Heart left ventricle (tissue), 16 donors: Measurements from ENCODE around the gene USP15. TPM values are rescaled to one million over a fixed set of nuclear protein-coding genes. Genes with fewer than 3 reads are reported as not detected.
A peak's percentile ranks its signal among the peaks of the same experiment; 100 is the strongest.

Source experiments
- ATAC-seq, 4 donors: fragments of 200-7000 bp; cut with Tn5 transposase; one replicate each; pipeline ENCODE4 v1.9.1; 2020 to 2022; ENCODE audit warnings: moderate library complexity in 4 of 4, mild to moderate bottlenecking in 3 of 4, moderate number of reproducible peaks in 1 of 4
- DNase-seq, 5 donors: peaks; one replicate each; pipeline ENCODE4 v3.0.0-alpha.2; 2020
- H3K27ac ChIP-seq, 12 donors: fragments of 200-600 bp; sonication (generic) in 4 of 12; one replicate each; pipeline versions ENCODE4 v1.5.0 to v1.8.0; 2016 to 2022; ENCODE audit warnings: mild to moderate bottlenecking in 2 of 12
- H3K27me3 ChIP-seq, 9 donors: fragments of 200-600 bp; sonication (generic) in 2 of 9; one replicate each; pipeline versions ENCODE4 v1.5.1 to v1.8.0; 2016 to 2022; ENCODE audit warnings: mild to moderate bottlenecking in 3 of 9
- H3K36me3 ChIP-seq, 9 donors: fragments of 200-600 bp; sonication (generic) in 2 of 9; one replicate each; pipeline versions ENCODE4 v1.5.0 to v1.8.0; 2018 to 2022; ENCODE audit warnings: mild to moderate bottlenecking in 2 of 9
- H3K4me1 ChIP-seq, 12 donors: fragments of 200-600 bp; sonication (generic) in 4 of 12; one replicate each; pipeline versions ENCODE4 v1.5.0 to v1.8.0; 2016 to 2022; ENCODE audit warnings: mild to moderate bottlenecking in 3 of 12
- H3K4me3 ChIP-seq, 12 donors: fragments of 200-600 bp; sonication (generic) in 4 of 12; one replicate each; pipeline versions ENCODE4 v1.5.0 to v1.8.0; 2017 to 2022; ENCODE audit warnings: mild to moderate bottlenecking in 9 of 12, moderate library complexity in 4 of 12
- H3K9me3 ChIP-seq, 12 donors: fragments of 200-600 bp; sonication (generic) in 4 of 12; one replicate each; pipeline versions ENCODE4 v1.5.0 to v1.8.0; 2016 to 2022; ENCODE audit warnings: mild to moderate bottlenecking in 1 of 12
- CTCF ChIP-seq, 12 donors: fragments of 200-600 bp; sonication (generic) in 4 of 12; IDR thresholded peaks; one replicate each; pipeline versions ENCODE4 v1.5.0 to v1.8.0; 2018 to 2022; ENCODE audit warnings: antibody characterized with exemption in 12 of 12, mild to moderate bottlenecking in 5 of 12
- POLR2A ChIP-seq, 2 donors: fragments of 450-650 bp; IDR thresholded peaks; one replicate each; pipeline ENCODE4 v1.6.1; 2017; ENCODE audit warnings: antibody characterized with exemption in 2 of 2, mild to moderate bottlenecking in 2 of 2, moderate library complexity in 2 of 2
- WGBS, 4 donors: extraction: QIAGEN DNeasy Blood & Tissue Kit in 2 of 4; methylation state at CpG; one replicate each; pipeline versions ENCODE4 v1.1.5 to v1.1.7; 2013 to 2018; 5-methylcytosine and 5-hydroxymethylcytosine counted together
- intact Hi-C, 10 donors: fragments of 100-400 bp; cut with DNase I; formaldehyde crosslinking; loops; one replicate each; pipeline versions ENCODE4 v1.11.1 to v1.14.2; 2022
- polyA plus RNA-seq, 2 donors: library from polyadenylated mRNA; stranded (reverse); fragments of 200-250 nt; gene quantifications; one replicate each; pipeline ENCODE4 v1.2.3, GENCODE V29; 2013
- total RNA-seq, 9 donors: library from RNA; depleted of rRNA in 2 of 9; stranded (reverse); fragments of >200 nt in 2 of 9; fragmentation: NEBNext Ultra II Directional in 3 of 9; extraction: Animal tissue kit (Norgen Biotek cat#: 25700) in 3 of 9; gene quantifications; one replicate each; pipeline versions ENCODE4 v1.1.0 to v1.2.4, GENCODE V29; 2016 to 2023
- donor health status: ischemic (EF 13 %, LVEDD 7.1; RV severe dilation, severe dysfunction).
- donor health status: healthy with polysubstance abuse.
- donor health status: DM: no; HTN: yes; CAD: no.
- donor health status: DM: no; HTN: no; CAD: no.
- donor health status: ischemic (EF 25% LVEDD 6.9; RV normal size, moderate dysfunction).
- donor health status: ischemic (EF 25% LVEDD 5.7; RV mildly dilated, moderate dysfunction).
- donor health status: healthy.
- donor health status: DM: yes; HTN: yes; CAD: no.
- donor health status: ischemic (EF 35%, LVEDD 5.7; RV mildly dilated, moderate dysfunction).
- donor health status: nonischemic (EF 11% LVEDD 7.7; RV severe dilation, severe dysfunction).
- donor health status: DM: yes; HTN: yes; CAD: no.
- donor health status: PGD.
- donor health status: ischemic (EF 29% LVEDD 5.4; RV normal size, mild dysfunction).
- donor health status: nonischemic (EF 23%, LVEDD 6.1; RV moderate dilation, normal function).

Gene USP15
- total and polyA plus RNA-seq, 11 donors = 33.3 to 69.7 (median 60.6) TPM

GRCh38 chr12:62292761-62293344 lies 32.6 kb downstream of the USP15 start:
- ATAC-seq = peak; percentile 15 to 56 (median 40)
- DNase-seq = no peak
- H3K27me3 ChIP-seq = no peaks in the 10 kb centered on the region
- 66 to 75% (median 68%) methylated on average over 5 to 6 of the region's 6 CpGs for WGBS, 4 donors
- no peak overlapping the region for H3K27ac ChIP-seq
- no peak for TF ChIP-seq CTCF (IDR thresholded peaks at IDR 0.05)
- no peak for TF ChIP-seq POLR2A (IDR thresholded peaks at IDR 0.05)
- peaks cover 0 to 72% (median 3%) of the 10 kb centered on the region in 12 donors for H3K4me1 ChIP-seq
- H3K9me3 ChIP-seq = peaks cover 0 to 48% (median 13%) of the 10 kb centered on the region in 12 donors
- no peak overlapping the region for H3K4me3 ChIP-seq
- intact Hi-C loops = no loop called here
- peaks cover 0 to 43% (median 20%) of the 10 kb centered on the region in 9 donors for H3K36me3 ChIP-seq

- no peak for TF ChIP-seq POLR2A (IDR thresholded peaks at IDR 0.05)
- TF ChIP-seq CTCF (IDR thresholded peaks at IDR 0.05) = no peak
- H3K4me3 ChIP-seq = no peak overlapping the region
- H3K27me3 ChIP-seq = no peaks in the 10 kb centered on the region
- H3K27ac ChIP-seq = no peak overlapping the region
- peaks cover 0 to 45% (median 13%) of the 10 kb centered on the region in 12 donors for H3K9me3 ChIP-seq
- peaks cover 0 to 53% (median 21%) of the 10 kb centered on the region in 9 donors for H3K36me3 ChIP-seq
- H3K4me1 ChIP-seq = peaks cover 0 to 57% (median 4%) of the 10 kb centered on the region in 12 donors
- 96 to 100% (median 97%) methylated on average over 1 of the region's 1 CpG for WGBS, 4 donors
- DNase-seq (no peak), ATAC-seq (no peak)
- intact Hi-C loops = no loop called here
Measured at GRCh38 chr12:62294378-62294777, 34.2 kb downstream of the USP15 start.

DNA sequence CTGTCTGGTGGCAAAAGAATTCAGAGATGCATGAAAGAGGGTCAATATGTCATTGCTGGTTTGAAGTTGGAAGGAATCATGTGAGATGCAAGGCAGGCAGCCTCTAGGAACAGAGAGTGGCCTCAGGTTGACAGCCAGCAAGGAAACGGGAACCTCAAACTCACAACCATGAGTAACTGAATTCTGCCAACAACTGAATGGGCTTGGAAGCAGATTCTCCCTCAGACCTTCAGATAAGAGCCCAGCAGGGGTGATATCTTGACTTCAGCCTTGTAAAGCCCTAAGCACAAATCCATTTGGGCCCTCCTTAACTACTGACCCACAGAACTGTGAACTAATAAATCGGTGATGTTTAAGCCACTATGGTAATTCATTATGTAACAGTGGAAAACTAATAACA lies 35.8 kb downstream of the USP15 start:
- H3K4me1 ChIP-seq = peaks cover 0 to 55% (median 15%) of the 10 kb centered on the region in 12 donors
- H3K9me3 ChIP-seq = peaks cover 0 to 31% (median 7%) of the 10 kb centered on the region in 12 donors
- H3K36me3 ChIP-seq = peaks cover 0 to 48% (median 21%) of the 10 kb centered on the region in 9 donors
- 58 to 84% (median 71%) methylated on average over 2 of the region's 2 CpGs for WGBS, 4 donors
- no peak for DNase-seq
- TF ChIP-seq POLR2A (IDR thresholded peaks at IDR 0.05) (no peak), CTCF (IDR thresholded peaks at IDR 0.05) (no peak)
- no peak overlapping the region for H3K27ac ChIP-seq
- no peak for ATAC-seq
- intact Hi-C loops = no loop called here
- H3K27me3 ChIP-seq = no peaks in the 10 kb centered on the region
- no peak overlapping the region for H3K4me3 ChIP-seq

DNA sequence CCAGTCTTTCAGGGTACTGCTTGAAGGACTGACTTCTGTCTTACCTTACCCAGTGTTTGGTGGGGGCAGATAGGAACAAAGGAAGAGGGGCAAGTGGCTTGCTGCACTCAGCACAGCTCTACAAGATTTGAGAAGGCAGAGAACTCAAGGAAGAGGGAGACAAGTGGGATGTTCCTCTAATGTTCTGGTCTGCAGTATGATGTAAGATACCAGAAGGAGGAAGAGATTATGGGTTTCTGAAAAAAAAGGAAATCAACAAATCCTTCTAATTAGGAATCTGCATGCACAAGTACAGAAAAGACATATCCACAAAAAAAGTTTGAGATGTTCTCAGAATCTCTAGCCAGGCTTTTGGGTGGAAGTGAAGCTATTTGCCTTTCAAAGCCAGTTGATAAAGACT lies 37.1 kb downstream of the USP15 start:
- Histone ChIP-seq H3K27me3 (no peaks in the 10 kb centered on the region), H3K4me3 (no peak overlapping the region), H3K27ac (peak overlapping the region in 1 of 12 donors; percentile 19), H3K36me3 (peaks cover 0 to 46% (median 21%) of the 10 kb centered on the region in 9 donors), H3K9me3 (peaks cover 0 to 23% (median 6%) of the 10 kb centered on the region in 12 donors), H3K4me1 (peaks cover 0 to 59% (median 18%) of the 10 kb centered on the region in 12 donors)
- ATAC-seq (peak in 1 of 4 donors; percentile 32), DNase-seq (no peak)
- intact Hi-C loops = no loop called here
- TF ChIP-seq CTCF (IDR thresholded peaks at IDR 0.05) = no peak
- no peak for TF ChIP-seq POLR2A (IDR thresholded peaks at IDR 0.05)
